ENCODE data around the gene HSP90AB1. TPM values are rescaled to one million over a fixed set of nuclear protein-coding genes. Genes with fewer than 3 reads are reported as not detected.

The HSP90AB1 gene
- polyA plus RNA-seq, 1 of the 3 experiments (the other 2 are of a cell fraction) = 843 TPM

GRCh38 chr6:44221961-44222335 lies 25.0 kb upstream of the HSP90AB1 start:
- Histone ChIP-seq H4K20me1 (ENCODE audit: insufficient read depth) (peaks cover 5% of the 10 kb centered on the region; the same call in 1 of the 2 replicates), H3K4me2 (peak overlapping the region; percentile 82), H3K9me2 (no peaks in the 10 kb centered on the region), H3K4me1 (ENCODE audit: control insufficient read depth in 1 of 2, insufficient read depth in 2 of 2, low read depth in 1 of 2, low read length in 1 of 2) (peaks cover 17 to 66% of the 10 kb centered on the region in 2 experiments), H3K27ac (ENCODE audit: low read depth in 2 of 2, low read length in 1 of 2) (peak overlapping the region; percentile 52 to 98), H3F3A (replicated peaks; ENCODE audit: insufficient read depth) (peaks cover 7% of the 10 kb centered on the region), H2AFZ (ENCODE audit: low read depth) (no peak overlapping the region), H3K9me3 (no peaks in the 10 kb centered on the region), H3K4me3 (ENCODE audit: low read depth in 2 of 2, low read length in 1 of 2) (no peak overlapping the region; a peak in 1 of 4 replicates), H3K36me3 (replicated peaks in 1 of 2; ENCODE audit: control insufficient read depth in 1 of 2, insufficient read depth in 2 of 2, low read length in 1 of 2) (no peaks in the 10 kb centered on the region), H3K27me3 (ENCODE audit: insufficient read depth) (no peaks in the 10 kb centered on the region), H3K79me2 (ENCODE audit: insufficient read depth) (peaks cover 7% of the 10 kb centered on the region; the same call in 1 of the 2 replicates), H3K9ac (no peak overlapping the region)
- TF ChIP-seq FOSL2 (IDR thresholded peaks at IDR 0.05; ENCODE audit: borderline replicate concordance, low read depth) = no peak
- no peak for TF ChIP-seq ELF1 (IDR thresholded peaks at IDR 0.05)
- no peak for TF ChIP-seq REST (IDR thresholded peaks at IDR 0.05; ENCODE audit: low read depth, low read length)
- TF ChIP-seq USF1 (IDR thresholded peaks at IDR 0.05; ENCODE audit: borderline replicate concordance, low read depth) = no peak
- TF ChIP-seq ZBTB33 (IDR thresholded peaks at IDR 0.05; ENCODE audit: borderline replicate concordance, low read depth) = no peak
- no peak for TF ChIP-seq SMC3 (IDR thresholded peaks at IDR 0.05; ENCODE audit: low read depth, low read length)
- no peak for TF ChIP-seq TEAD4 (IDR thresholded peaks at IDR 0.05; ENCODE audit: borderline replicate concordance, insufficient read depth)
- no peak for TF ChIP-seq GATA2 (CRISPR knock-in tag; IDR thresholded peaks at IDR 0.05)
- TF ChIP-seq YY1 (IDR thresholded peaks at IDR 0.05; ENCODE audit: low read depth) = no peak
- no peak for TF ChIP-seq RFX5 (IDR thresholded peaks at IDR 0.05; ENCODE audit: low read length)
- TF ChIP-seq GABPA (IDR thresholded peaks at IDR 0.05; ENCODE audit: low read depth) = no peak
- TF ChIP-seq IRF3 (IDR thresholded peaks at IDR 0.05; ENCODE audit: low read depth, low read length) = no peak
- TF ChIP-seq EP300 (IDR thresholded peaks at IDR 0.05; ENCODE audit: borderline replicate concordance in 1 of 2, low read depth in 1 of 2, low read length in 1 of 2) = no peak
- TF ChIP-seq RAD21 (IDR thresholded peaks at IDR 0.05; ENCODE audit: low read length) = no peak
- TF ChIP-seq POLR2AphosphoS5 (IDR thresholded peaks at IDR 0.05; ENCODE audit: low read depth, low read length) = no peak
- TF ChIP-seq RXRA (IDR thresholded peaks at IDR 0.05; ENCODE audit: borderline replicate concordance, low read depth) = no peak
- TF ChIP-seq MEF2A (IDR thresholded peaks at IDR 0.05; ENCODE audit: borderline replicate concordance, low read depth) = no peak
- TF ChIP-seq USF2 (IDR thresholded peaks at IDR 0.05; ENCODE audit: borderline replicate concordance, low read depth, low read length) = no peak
- no peak for TF ChIP-seq TCF12 (IDR thresholded peaks at IDR 0.05)
- TF ChIP-seq SIN3A (IDR thresholded peaks at IDR 0.05; ENCODE audit: borderline replicate concordance, low read depth, low read length) = no peak
- POLR2A ChIA-PET = interaction anchor here (0.7 to 4.7 kb wide), 5 partner anchors 12 to 49 kb away, joined by 3 to 49 read pairs (median 3); partner anchors contain the start of gene HSP90AB1
- DNase-seq = no peak
- CTCF ChIA-PET = interaction anchor here (1.0 to 13.7 kb wide), 21 partner anchors 8 to 139 kb away, joined by 3 to 224 read pairs (median 4); partner anchors contain the start of genes HSP90AB1 and SLC35B2
- WGBS (ENCODE audit: low lambda C conversion rate) = 64% methylated on average over 2 of the region's 2 CpGs

All from SK-N-SH (cell line).